Left renal pelvis (tissue), 4 donors: ENCODE results near the gene CLBA1. TPM values are rescaled to one million over a fixed set of nuclear protein-coding genes. Genes with fewer than 3 reads are reported as not detected.

Experiments used
- DNase-seq, 4 donors: peaks; one replicate each; pipeline ENCODE4 v3.0.0-alpha.2; 2013; ENCODE audit warnings: low read depth in 4 of 4, low spot score in 3 of 4
- polyA plus RNA-seq, 4 donors: library from polyadenylated mRNA; unstranded; fragments of 120-200 nt; gene quantifications; one replicate each; pipeline ENCODE4 v1.2.1, GENCODE V29; 2013; ENCODE audit not compliant: insufficient read length in 4 of 4

The CLBA1 gene
- polyA plus RNA-seq, 4 donors: 7.2 to 30.3 (median 24.5) TPM

GRCh38 chr14:104996483-104996882, 10.9 kb downstream of the CLBA1 start:
- no peak for DNase-seq

GRCh38 chr14:104998801-104999200, 13.2 kb downstream of the CLBA1 start:
- DNase-seq: no peak

- no peak for DNase-seq
Measured at GRCh38 chr14:104999361-104999760, 13.8 kb downstream of the CLBA1 start.

- DNase-seq: no peak
Measured at GRCh38 chr14:105005329-105005928, 19.8 kb downstream of the CLBA1 start.

GRCh38 chr14:105005929-105006830, 20.6 kb downstream of the CLBA1 start:
- no peak for DNase-seq

- DNase-seq: no peak
Measured at GRCh38 chr14:105006831-105007592, 21.4 kb downstream of the CLBA1 start.

GRCh38 chr14:105007593-105008264, 22.1 kb downstream of the CLBA1 start:
- no peak for DNase-seq

- DNase-seq: no peak
Measured at GRCh38 chr14:105010106-105010505, 24.5 kb downstream of the CLBA1 start.

GRCh38 chr14:105010891-105011291, 25.3 kb downstream of the CLBA1 start:
- no peak for DNase-seq

- DNase-seq: no peak
Measured at GRCh38 chr14:105011312-105011990, 25.9 kb downstream of the CLBA1 start.

- no peak for DNase-seq
Measured at GRCh38 chr14:105012171-105012985, 26.8 kb downstream of the CLBA1 start.

- DNase-seq: no peak
Measured at GRCh38 chr14:105013150-105013785, 27.7 kb downstream of the CLBA1 start.

- DNase-seq: no peak
Measured at GRCh38 chr14:105014032-105014431, 28.4 kb downstream of the CLBA1 start.

- DNase-seq: no peak
Measured at GRCh38 chr14:105014631-105015030, 29.0 kb downstream of the CLBA1 start.

GRCh38 chr14:105015242-105015641, 29.7 kb downstream of the CLBA1 start:
- DNase-seq: no peak

GRCh38 chr14:105015905-105016304, 30.3 kb downstream of the CLBA1 start:
- DNase-seq: no peak

- no peak for DNase-seq
Measured at GRCh38 chr14:105018414-105018813, 32.8 kb downstream of the CLBA1 start.

GRCh38 chr14:105019861-105020814, 34.5 kb downstream of the CLBA1 start:
- no peak for DNase-seq
